ENCODE measurements around the gene CENPP.

CENPP gene

DNA sequence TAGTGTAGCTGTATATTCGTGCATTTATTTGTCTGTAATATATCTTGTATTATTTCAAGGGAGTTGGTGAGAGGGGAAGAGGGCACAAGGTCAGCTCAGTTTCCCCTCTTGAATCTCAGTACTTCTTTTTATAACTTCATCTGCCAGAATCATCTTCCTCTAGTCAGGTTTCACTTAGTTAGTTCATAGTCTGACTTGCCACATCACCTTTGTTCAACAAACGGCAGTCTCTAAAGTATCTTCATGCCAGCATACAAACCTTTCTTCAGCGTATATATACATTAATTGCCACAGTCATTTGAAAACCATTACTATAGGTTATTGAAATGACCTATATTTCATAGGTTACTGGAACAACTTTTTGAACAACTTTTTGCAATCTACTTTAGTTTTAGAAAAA is 208.5 kb downstream of the CENPP start:
- Histone ChIP-seq H3K9me3 (ENCODE audit: low read length) (no peaks in the 10 kb centered on the region), H3K4me1 (ENCODE audit: insufficient read depth, low read length) (no peaks in the 10 kb centered on the region), H3K4me3 (ENCODE audit: low read depth in 1 of 2, low read length in 2 of 2) (peak overlapping the region in 1 of 2 donors; percentile 30), H3K9ac (ENCODE audit: low read length) (no peak overlapping the region), H3K27me3 (ENCODE audit: control insufficient read depth in 1 of 2, insufficient read depth in 2 of 2, low read length in 2 of 2) (no peaks in the 10 kb centered on the region), H3K36me3 (ENCODE audit: insufficient read depth, low read length) (no peaks in the 10 kb centered on the region), H3K27ac (ENCODE audit: low read depth, low read length) (no peak overlapping the region)

DNA sequence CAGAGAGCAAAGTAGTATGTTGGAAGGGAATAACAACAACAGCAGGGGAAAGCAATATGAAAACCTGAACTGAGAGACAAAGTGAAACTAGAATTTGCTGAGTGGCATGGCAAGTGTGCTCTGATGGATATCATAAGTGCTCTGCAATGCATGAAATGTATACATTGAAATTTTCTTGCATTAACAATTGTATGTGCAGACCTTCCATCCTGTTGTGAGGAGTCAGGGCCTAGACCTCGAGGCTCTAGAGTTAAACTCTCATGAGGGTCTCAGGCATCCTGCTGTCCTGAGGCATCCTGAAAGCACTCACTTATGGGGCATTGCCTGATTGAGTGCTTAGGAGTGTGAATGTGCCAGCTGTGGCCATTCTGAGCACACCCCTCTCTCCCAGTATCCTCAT is 208.9 kb downstream of the CENPP start:
- Histone ChIP-seq H3K4me1 (ENCODE audit: insufficient read depth, low read length) (no peaks in the 10 kb centered on the region), H3K9ac (ENCODE audit: low read length) (no peak overlapping the region), H3K9me3 (ENCODE audit: low read length) (no peaks in the 10 kb centered on the region), H3K4me3 (ENCODE audit: low read depth in 1 of 2, low read length in 2 of 2) (peak overlapping the region; percentile 26 to 30), H3K36me3 (ENCODE audit: insufficient read depth, low read length) (no peaks in the 10 kb centered on the region), H3K27ac (ENCODE audit: low read depth, low read length) (no peak overlapping the region), H3K27me3 (ENCODE audit: control insufficient read depth in 1 of 2, insufficient read depth in 2 of 2, low read length in 2 of 2) (no peaks in the 10 kb centered on the region)

DNA sequence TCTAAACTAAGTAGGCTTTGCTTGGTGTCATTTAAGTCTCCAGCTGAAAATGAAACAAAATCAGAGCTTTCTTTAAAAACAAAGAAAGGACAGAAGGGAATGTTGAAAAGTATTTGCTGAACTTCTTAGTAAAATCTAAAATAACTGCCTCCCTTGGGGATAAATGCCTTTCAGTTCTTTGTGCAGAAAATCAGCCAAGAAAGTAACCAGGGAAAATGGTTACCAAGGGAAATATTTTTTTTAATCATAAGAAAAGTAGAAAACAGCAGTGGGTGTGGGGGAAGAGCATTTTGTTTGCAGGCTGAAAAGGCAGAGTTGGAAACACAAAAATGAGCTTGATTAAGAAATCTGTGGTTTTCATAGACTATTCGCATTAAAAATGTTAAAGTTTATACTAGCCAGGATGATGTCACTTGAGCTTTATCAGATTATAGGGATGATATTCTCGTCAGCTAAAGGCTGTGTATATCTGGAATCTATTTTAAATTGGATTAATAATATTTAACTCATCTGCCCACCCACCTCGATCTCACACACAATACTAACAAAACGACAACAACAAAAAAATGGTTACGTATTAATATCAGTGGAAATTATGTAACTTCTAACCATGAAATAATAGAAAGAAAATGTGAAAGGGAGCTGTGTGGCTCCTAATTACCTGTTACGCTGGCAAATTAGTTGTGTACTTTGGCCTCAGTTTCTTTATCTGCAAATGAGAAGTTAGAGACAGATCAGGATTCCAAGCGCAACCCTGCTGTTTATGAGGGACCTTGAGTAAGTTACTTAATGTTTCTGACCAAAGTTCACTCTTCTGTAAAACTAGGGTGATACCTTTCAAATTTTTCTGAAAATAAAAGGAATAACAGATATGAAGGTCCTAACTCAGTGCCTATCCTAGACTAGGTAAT is 210.4 kb downstream of the CENPP start, which contains the start of gene ECM2:
TSS of gene ECM2 (minus strand) at position 51 of the 911 bp plus-strand sequence. CDS start 13,124 bp downstream, outside the sequence.
- Histone ChIP-seq H3K27ac (ENCODE audit: low read depth, low read length) (no peak within 1 kb of the TSS), H3K9ac (ENCODE audit: low read length) (no peak within 1 kb of the TSS), H3K4me1 (ENCODE audit: insufficient read depth, low read length) (no peaks in the 10 kb centered on the region), H3K4me3 (ENCODE audit: low read depth in 1 of 2, low read length in 2 of 2) (peak within 1 kb of the TSS; percentile 26 to 30), H3K9me3 (ENCODE audit: low read length) (no peaks in the 10 kb centered on the region), H3K36me3 (ENCODE audit: insufficient read depth, low read length) (no peaks in the 10 kb centered on the region), H3K27me3 (ENCODE audit: control insufficient read depth in 1 of 2, insufficient read depth in 2 of 2, low read length in 2 of 2) (no peaks in the 10 kb centered on the region)

DNA sequence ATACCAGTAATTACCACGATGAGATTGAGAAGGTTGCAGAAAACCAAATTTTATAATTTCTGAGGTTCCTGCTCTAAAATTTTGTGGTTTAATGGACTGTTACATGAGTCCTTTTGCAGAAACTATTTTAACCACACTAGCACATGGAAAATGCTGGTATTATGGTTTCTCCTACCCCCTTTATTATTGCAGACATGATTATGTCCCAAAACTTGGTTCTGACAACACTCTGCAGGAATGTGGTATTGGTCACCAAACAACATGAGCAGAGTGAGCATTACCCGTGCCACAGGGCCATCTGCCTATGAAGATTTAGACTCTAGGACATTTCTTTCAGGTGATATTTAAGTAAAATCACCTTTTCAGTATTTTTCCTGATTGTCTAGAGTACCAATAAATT is 212.8 kb downstream of the CENPP start:
- Histone ChIP-seq H3K4me1 (ENCODE audit: insufficient read depth, low read length) (no peaks in the 10 kb centered on the region), H3K27ac (ENCODE audit: low read depth, low read length) (no peak overlapping the region), H3K36me3 (ENCODE audit: insufficient read depth, low read length) (no peaks in the 10 kb centered on the region)

DNA sequence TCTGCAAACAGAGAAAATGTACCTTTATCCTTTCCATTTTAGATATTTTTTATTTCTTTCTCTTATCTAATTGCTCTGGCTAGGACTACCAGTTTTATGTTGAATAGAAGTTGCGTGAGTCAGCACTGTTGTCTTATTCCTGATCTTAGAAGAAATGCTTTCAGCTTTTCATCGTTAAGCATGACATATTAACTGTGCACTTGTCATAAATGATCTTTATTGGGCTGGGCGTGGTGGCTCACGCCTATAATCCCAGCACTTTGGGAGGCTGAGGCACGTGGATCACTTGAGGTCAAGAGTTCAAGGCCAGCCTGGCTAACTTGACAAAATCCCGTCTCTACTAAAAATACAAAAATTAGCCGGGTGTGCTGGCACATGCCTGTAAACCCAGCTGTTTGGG is 218.2 kb downstream of the CENPP start:
- Histone ChIP-seq H3K36me3 (ENCODE audit: insufficient read depth, low read length) (no peaks in the 10 kb centered on the region), H3K4me1 (ENCODE audit: insufficient read depth, low read length) (no peaks in the 10 kb centered on the region), H3K9me3 (ENCODE audit: low read length) (no peaks in the 10 kb centered on the region), H3K27ac (ENCODE audit: low read depth, low read length) (no peak overlapping the region), H3K4me3 (ENCODE audit: low read depth in 1 of 2, low read length in 2 of 2) (no peak overlapping the region), H3K27me3 (ENCODE audit: control insufficient read depth in 1 of 2, insufficient read depth in 2 of 2, low read length in 2 of 2) (no peaks in the 10 kb centered on the region), H3K9ac (ENCODE audit: low read length) (no peak overlapping the region)

More for the DNA sequence above, 212.8 kb downstream of the CENPP start:
- H3K4me3 ChIP-seq (ENCODE audit: low read depth in 1 of 2, low read length in 2 of 2) = no peak overlapping the region
- H3K9ac ChIP-seq (ENCODE audit: low read length) = no peak overlapping the region
- no peaks in the 10 kb centered on the region for H3K9me3 ChIP-seq (ENCODE audit: low read length)
- no peaks in the 10 kb centered on the region for H3K27me3 ChIP-seq (ENCODE audit: control insufficient read depth in 1 of 2, insufficient read depth in 2 of 2, low read length in 2 of 2)

DNA sequence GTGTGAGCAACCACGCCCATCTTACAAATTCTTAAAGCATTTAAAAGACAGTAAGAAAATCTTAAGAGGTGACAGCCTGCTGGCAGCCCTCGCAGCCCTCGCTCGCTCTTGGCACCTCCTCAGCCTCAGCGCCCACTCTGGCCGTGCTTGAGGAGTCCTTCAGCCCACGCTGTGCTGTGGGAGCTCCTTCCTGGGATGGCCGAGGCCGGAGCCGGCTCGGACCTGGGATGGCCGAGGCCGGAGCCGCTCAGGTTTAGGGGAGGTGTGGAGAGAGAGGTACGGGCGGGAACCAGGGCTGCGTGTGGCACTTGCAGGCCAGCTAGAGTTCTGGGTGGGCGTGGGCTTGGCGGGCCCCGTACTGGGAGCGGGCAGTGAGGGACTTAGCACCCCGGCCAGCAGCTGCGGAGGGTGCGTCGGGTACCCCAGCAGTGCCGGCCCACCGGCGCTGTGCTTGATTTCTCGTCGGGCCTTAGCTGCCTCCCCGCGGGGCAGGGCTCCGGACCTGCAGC is 219.3 kb downstream of the CENPP start:
- Histone ChIP-seq H3K27me3 (ENCODE audit: control insufficient read depth in 1 of 2, insufficient read depth in 2 of 2, low read length in 2 of 2) (no peaks in the 10 kb centered on the region), H3K9ac (ENCODE audit: low read length) (no peak overlapping the region), H3K9me3 (ENCODE audit: low read length) (no peaks in the 10 kb centered on the region), H3K4me1 (ENCODE audit: insufficient read depth, low read length) (no peaks in the 10 kb centered on the region), H3K27ac (ENCODE audit: low read depth, low read length) (no peak overlapping the region), H3K4me3 (ENCODE audit: low read depth in 1 of 2, low read length in 2 of 2) (no peak overlapping the region), H3K36me3 (ENCODE audit: insufficient read depth, low read length) (no peaks in the 10 kb centered on the region)

DNA sequence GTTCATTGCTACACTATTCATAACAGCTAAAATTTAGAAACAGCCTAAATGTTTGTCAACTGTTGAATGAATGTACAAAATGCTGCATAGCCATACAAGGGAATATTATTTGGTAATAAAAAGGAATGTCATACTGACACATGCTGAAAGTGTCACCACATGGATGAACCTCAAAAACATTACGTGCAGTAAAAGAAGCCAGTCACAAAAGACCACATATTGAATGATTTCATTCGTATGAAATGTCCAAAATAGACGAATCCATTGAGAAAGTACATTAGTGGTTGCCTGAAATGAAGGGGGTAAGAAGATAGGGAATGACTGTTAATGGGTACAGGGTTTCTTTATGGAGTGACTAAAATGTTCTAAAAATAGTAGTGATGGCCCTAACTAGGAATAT is 221.6 kb downstream of the CENPP start:
- no peaks in the 10 kb centered on the region for H3K9me3 ChIP-seq (ENCODE audit: low read length)
- H3K27me3 ChIP-seq (ENCODE audit: control insufficient read depth in 1 of 2, insufficient read depth in 2 of 2, low read length in 2 of 2) = no peaks in the 10 kb centered on the region

DNA sequence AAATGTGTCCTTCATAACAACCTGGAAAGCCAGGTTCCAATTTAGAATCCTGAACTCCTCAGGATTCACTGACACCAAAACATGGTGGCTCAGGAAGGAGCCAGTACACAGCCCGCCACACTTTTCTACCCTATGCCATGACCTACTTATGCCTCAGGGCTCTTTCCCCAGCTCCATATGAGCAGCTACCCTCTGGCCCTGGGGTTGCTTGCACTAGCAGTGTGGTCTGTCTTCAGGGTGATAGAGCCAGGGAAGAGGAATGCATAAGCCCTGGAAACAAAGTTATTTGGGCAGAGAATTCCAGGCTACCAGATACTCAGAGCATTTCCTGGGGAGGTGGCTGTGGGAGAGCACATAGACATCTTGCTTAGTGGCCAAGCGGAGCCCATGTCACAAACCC is 225.0 kb downstream of the CENPP start:
- Histone ChIP-seq H3K4me3 (ENCODE audit: low read depth in 1 of 2, low read length in 2 of 2) (no peak overlapping the region), H3K9ac (ENCODE audit: low read length) (no peak overlapping the region), H3K27me3 (ENCODE audit: control insufficient read depth in 1 of 2, insufficient read depth in 2 of 2, low read length in 2 of 2) (no peaks in the 10 kb centered on the region), H3K4me1 (ENCODE audit: insufficient read depth, low read length) (no peaks in the 10 kb centered on the region), H3K36me3 (ENCODE audit: insufficient read depth, low read length) (no peaks in the 10 kb centered on the region), H3K9me3 (ENCODE audit: low read length) (no peaks in the 10 kb centered on the region), H3K27ac (ENCODE audit: low read depth, low read length) (no peak overlapping the region)

More for the DNA sequence above, 221.6 kb downstream of the CENPP start:
- Histone ChIP-seq H3K4me3 (ENCODE audit: low read depth in 1 of 2, low read length in 2 of 2) (no peak overlapping the region), H3K27ac (ENCODE audit: low read depth, low read length) (no peak overlapping the region), H3K9ac (ENCODE audit: low read length) (no peak overlapping the region), H3K36me3 (ENCODE audit: insufficient read depth, low read length) (no peaks in the 10 kb centered on the region), H3K4me1 (ENCODE audit: insufficient read depth, low read length) (no peaks in the 10 kb centered on the region)

DNA sequence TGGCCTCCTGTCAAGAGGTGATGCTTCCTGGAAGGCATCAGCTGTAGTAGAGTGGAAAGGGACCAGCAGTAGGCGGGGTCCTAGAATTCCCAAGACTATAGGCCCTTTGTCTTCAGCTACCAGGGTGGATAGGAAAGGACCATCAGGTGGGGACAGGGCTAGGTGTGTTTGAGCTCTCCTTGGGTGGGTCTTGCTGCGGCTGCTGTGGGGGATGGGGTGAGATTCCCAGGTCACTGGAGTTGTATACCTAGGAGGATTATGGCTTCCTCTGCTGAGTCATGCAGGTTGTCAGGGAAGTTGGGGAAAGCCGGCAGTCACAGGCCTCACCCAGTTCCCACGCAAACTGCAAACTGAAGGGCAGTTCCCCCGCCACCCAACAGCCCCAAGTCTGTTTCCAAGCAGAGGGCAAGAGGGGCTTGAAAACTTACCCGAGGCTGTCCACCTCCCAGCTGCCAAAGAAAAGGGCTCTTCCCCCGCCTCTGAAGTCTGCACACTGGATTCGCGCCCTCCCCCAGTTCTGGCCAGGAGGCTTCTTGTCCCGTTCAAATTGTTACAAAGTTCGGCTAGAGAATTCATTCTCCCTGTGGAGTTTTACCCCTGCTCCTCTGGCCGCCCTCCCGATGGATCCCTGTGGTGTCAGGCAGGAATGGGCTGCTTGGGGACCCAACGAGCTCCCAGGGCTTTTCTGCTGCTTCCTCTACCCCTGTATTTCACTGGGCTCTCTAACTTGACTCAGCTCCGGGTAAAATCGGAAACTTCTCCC is 233.0 kb downstream of the CENPP start:
- peaks cover 4% of the 10 kb centered on the region for H3K4me1 ChIP-seq (ENCODE audit: insufficient read depth, low read length)
- H3K27me3 ChIP-seq (ENCODE audit: control insufficient read depth in 1 of 2, insufficient read depth in 2 of 2, low read length in 2 of 2) = no peaks in the 10 kb centered on the region
- H3K9ac ChIP-seq (ENCODE audit: low read length) = no peak overlapping the region
- H3K36me3 ChIP-seq (ENCODE audit: insufficient read depth, low read length) = no peaks in the 10 kb centered on the region
- H3K27ac ChIP-seq (ENCODE audit: low read depth, low read length) = no peak overlapping the region
- H3K4me3 ChIP-seq (ENCODE audit: low read depth in 1 of 2, low read length in 2 of 2) = no peak overlapping the region
- H3K9me3 ChIP-seq (ENCODE audit: low read length) = no peaks in the 10 kb centered on the region

DNA sequence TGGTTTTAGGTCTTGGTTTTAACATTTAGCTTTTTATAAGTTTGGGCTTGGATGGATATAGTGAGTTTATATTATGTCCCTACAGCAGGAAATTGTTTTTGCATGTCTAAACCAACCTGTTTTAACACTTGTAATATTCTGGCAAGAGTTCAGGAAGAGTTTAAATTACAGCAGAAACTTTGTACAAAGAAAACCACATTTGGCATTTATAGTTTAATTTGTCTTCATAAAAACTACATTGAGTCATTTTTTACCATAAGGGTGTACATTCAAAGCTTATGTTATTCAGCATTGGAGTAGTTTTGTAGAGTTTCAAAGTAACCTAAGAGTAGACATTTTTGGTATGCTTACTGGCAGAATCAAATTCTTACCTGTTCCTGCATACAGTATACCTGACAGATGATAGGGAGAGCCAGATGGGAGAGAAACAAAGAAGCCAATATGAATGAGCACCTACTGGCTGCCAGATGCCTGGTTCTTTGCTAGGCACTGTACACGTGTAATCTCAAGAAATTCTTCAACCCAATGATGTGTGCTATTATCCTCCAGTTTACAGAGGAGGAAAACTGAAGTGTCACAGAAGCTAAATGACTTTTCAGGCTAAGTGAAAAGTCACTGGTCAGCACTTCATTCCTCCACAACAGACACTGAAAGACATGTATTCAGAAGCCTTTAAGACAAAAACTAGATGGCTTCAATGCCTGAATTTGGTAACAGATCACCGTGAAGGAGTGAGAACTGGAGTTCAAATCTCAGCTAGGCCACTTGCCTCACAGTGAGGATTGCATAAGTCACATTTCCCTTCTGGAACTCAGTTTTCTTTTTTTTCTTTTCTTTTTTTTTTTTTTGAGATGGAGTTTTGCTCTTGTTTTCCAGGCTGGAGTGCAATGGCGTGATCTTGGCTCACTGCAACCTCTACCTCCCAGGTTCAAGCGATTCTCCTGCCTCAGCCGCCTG is 235.9 kb downstream of the CENPP start:
- no peak overlapping the region for H3K9ac ChIP-seq (ENCODE audit: low read length)
- no peaks in the 10 kb centered on the region for H3K27me3 ChIP-seq (ENCODE audit: control insufficient read depth in 1 of 2, insufficient read depth in 2 of 2, low read length in 2 of 2)
- H3K27ac ChIP-seq (ENCODE audit: low read depth, low read length) = no peak overlapping the region
- H3K9me3 ChIP-seq (ENCODE audit: low read length) = no peaks in the 10 kb centered on the region
- H3K4me1 ChIP-seq (ENCODE audit: insufficient read depth, low read length) = peaks cover 9% of the 10 kb centered on the region
- no peak overlapping the region for H3K4me3 ChIP-seq (ENCODE audit: low read depth in 1 of 2, low read length in 2 of 2)
- H3K36me3 ChIP-seq (ENCODE audit: insufficient read depth, low read length) = no peaks in the 10 kb centered on the region

Data from muscle layer of colon (tissue), 2 donors.